ENCODE measurements around the gene VEZF1.

Gene VEZF1

DNA sequence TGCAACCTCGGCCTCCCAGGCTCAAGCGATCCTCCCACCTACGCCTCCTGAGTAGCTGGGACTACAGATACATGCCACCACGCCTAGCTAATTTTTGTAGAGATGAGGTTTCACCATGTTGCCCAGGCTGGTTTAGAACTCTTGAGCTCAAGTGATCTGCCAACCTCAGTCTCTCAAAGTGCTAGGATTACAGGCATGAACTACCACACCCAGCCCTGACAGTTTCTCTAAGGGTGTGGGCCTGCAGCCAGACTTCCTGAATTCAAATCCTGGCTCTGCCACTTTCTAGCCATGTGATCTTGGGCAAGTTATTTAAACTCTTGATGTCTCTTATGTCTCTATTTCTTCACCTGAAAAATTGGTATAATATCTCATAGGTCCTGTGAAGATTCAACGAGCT is 38.4 kb downstream of the VEZF1 start:
- DNase-seq (ENCODE audit: low read depth) = no peak

DNA sequence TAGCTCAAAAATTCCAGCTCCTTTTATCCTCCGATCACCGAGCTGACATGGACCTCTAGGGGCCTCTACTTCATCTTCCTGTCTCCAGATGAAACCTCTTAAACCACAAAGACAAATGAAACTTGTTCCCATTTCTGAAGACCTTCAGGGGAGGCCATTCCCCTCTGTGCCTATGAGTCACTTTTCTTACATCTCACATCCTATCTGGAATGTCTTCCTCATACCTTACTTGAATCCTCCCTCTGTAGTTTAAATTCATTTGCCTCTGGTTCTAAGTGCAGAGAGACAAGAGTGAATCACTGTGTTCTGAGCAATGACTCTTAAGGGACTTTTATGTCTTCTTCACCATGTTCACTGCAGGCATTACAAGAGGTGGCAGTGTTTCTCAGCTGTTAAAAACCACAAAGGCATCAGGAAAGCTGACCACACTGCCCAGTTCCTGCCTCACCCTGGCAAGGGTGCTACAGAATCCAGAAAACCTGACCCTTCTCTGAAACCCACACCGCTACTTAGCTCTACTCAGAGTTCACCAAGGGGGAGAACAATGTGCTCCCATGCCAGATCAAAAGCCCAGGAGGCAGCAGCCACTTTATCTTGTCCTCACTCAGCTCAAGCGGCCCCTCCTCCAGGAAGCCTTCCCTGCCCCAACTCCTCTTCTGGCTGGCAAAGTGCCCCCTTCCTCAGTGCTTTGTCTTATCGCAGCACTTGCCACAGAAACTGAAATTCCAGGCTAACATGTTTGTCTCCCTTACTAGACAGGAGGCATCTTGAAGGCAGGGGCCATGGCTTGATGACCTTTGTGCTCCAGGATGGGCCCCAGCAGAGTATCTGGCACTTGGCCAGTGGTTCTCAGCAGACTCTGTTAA is 39.3 kb downstream of the VEZF1 start:
- peak; percentile 99 for DNase-seq (ENCODE audit: low read depth)

DNA sequence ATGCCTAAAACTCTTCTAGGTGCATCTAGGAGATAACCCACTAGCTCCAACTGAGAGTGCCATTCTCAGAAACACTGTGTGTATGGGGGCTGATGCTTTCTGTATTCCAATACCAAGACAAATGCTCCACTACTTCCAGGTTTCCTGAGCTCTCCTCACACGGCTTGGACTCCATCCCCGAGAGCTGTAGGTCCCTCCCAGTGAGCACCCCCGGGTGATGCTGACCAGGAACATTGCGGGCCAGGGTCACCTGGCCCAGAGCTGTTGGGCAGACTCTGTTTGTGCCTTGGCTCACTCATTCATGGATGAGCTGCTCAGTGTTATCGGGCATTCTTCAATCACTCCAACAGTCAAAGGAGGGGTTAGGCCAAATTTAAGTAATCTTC is 39.9 kb downstream of the VEZF1 start:
- no peak for DNase-seq (ENCODE audit: low read depth)

DNA sequence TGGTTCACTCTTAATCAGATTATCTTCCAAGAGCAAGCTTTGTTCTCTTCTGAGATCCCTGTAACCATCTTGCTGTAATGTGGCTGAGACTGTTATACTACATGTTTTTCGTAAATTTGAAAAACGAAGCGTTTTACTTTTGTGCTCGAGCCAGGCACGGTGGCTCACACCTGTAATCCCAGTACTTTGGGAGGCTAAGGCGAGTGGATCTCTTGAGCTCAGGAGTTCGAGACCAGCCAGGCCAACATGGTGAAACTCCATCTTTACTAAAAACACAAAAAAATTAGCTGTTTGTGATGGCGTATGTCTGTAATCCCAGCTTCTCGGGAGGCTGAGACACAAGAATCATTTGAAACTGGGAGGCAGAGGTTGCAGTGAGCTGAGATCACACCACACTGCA is 40.7 kb downstream of the VEZF1 start:
- DNase-seq (ENCODE audit: low read depth) = no peak

DNA sequence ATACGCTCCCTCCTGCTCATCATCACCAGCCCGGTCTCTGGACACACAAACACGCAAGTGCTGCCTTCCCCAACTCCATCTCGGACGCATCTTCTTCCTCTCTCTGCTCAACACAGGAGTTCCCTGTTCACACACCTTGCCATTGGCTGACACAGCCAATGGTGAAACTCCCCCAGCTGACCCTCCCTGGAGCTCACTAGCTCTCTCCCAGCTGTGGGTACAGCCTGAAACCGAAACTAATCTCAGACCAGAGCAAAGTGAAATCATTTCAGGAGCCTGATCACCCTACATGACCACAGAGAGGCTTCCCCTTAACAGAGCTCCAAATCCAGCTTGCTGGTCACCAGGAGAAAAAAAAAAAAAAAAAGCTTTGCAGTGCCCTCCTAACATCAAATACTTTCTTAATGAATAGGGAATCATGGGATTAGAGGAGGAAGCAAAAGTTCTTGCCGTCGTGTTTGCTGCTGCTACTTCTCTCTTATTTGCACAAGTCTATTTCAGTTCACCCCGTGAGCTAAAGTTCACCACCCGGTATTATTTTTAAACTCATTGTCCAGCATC is 41.2 kb downstream of the VEZF1 start:
- peak; percentile 77 for DNase-seq (ENCODE audit: low read depth)

DNA sequence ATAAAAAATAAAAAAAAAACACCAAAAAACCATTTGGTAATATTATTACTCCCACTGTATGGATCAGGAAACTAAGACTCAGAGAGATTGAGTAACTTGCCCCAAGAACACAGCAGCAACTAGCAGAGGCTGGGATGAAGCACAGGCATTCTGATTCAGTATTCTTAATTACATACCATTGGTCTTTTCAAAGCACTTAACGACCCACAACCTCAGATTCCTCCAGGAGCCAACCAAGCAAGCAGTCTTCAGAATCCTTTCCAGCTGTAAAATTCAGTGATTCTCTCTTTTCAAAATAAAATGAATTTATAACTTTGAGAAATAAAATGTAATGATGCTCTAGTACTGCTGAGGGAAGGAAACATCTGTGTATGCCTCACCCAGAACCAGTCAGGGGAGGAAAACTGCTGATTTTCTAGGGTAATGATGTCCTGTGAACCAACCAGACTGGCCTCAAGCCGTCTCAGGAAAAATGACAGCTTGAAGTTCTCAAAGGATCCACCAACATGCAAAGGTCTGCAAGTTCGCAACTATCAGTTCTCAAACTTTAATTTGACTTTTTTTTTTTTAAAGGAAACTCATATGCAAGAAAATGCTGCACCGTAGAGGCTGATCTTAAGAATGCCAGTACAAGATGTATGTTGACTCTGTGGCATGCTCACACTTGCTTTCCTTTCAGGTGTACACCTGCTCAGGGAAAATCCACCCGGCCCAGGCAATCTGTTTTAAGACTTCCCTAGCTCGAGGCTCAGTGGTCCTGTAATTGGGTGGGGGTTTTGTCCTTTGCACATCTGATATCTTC is 41.9 kb downstream of the VEZF1 start:
- peak; percentile 85 for DNase-seq (ENCODE audit: low read depth)

DNA sequence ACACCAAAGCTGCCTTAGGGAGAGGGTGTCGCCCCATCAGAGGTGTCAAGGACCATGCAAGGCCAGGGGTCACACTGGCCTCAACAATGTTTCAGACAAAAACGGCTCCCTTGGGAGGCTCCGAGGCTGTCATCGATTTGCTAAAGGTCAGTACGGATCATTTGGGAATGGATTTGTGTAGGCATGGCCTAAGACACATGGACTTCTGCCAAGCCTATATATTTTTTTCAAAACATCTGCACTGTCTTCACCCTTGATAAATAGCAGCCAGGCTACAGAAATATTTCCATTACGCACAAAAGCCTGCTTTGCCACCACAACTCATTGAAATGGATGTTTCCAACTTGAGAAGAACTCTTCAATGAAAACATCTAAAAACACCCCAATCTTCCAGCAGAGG is 43.1 kb downstream of the VEZF1 start:
- DNase-seq (ENCODE audit: low read depth) = no peak

DNA sequence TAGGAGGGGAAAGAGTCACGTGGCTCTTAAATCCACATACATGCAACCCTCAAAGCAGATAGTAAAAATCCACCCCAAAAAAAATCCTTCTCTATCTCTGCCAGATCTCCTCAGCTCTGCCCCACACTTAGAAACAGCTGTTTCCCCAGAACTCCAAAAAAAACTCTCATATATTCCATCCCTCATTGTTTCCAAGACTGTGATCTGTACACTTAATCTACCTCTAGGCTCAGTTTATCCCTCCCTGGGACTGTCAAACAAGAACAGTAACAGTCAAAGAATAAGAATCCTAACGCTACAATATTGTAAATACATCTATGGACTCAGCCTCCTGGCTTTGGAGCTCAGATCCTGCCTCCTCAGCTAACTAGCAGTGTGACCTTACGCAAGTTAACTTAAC is 44.4 kb downstream of the VEZF1 start:
- no peak for DNase-seq (ENCODE audit: low read depth)

DNA sequence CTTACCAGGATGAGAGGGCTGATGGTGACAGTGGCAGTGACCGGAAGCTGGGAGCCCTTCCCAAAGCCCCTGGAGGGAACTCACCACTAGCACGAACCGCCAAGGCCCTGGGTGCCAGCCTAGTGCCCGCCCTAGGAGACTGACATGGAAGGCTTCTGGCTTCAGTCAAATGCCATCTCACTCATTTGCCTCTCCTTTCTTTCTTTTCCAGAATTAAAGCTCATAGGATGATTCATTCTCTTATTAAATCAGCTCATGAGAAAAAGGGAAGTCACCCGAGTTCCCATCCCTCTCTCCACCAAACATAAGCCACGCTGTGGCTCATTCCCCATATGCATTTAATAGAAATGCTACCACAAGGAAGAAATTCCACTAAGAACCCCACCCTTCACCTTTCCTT is 44.9 kb downstream of the VEZF1 start:
- peak; percentile 78 for DNase-seq (ENCODE audit: low read depth)

DNA sequence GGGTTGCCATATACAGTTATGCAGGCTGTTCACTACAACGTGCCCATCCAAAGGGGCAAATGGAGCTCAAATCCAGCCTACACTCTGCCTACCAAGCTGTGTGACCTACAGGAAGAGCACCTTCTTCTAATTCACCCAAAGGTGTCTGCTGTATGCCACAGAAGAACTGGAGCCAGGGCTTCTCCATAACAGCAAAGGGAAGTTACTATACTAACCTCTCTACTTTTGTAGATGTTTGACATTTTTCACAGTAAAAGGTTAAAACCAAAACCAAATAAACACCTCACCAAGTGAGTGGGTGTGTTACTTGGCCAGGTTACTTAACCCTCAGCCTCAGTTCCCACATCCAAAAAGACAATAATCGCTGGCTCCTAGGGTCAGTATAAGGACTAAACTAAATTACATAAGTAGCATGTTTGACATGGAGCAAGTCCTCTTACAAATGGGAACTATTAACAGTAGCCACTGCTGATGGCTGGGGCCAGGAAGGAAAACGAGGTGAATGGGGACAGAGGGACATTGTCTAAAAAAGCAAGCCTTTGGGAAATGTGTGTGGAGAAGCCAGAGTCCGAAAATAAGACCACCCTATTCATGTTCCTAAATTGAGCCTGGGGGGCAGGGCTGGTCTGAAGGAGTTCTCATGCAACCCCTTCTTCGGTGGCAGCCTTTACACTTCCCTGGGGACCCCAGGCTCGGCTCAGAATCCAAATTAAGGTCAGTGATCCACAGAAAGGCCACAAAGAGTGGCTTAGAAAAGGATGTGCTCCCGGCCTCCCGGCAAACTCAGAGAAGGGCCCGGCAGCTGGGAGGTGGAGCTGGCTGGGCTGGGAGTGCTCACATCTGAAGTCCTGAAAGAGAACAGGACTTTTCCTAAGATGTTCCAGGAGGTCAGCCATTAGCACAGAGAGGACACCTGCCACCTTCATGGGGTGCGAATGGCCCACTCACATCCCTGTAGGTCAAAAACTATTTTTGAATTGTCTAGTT is 46.4 kb downstream of the VEZF1 start:
- no peak for DNase-seq (ENCODE audit: low read depth)

DNA sequence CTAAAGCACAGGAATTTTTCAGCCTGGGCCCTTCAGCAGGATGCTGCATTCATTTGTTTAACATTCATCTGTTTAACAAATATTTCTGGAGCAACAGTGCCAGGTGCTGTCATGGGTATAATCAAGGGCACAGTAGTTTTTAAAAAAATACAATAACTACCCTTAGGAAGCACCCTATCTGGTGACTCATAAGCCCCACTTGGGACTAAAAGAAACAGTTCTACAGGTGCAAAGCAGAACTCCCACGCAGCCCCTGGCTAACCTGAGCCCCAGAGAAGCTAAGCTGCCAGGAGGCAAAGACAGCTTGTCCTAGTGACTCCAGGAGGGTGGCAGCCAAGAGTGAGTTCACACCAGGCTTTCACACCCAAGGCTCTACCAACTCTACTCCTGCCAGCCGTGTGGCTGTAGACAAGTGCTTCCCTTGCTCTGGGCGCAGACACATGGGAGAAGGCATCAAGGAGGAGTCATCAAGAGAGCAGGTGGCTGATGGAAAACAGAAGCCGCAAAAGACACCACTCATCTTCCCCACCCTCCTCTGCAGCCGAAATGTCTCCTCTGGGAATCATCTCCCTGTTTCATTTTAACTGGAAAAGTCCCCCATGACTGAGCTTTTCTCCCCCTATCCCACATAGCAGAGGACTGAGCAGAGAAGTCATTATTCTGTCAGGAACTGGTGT is 47.3 kb downstream of the VEZF1 start:
- DNase-seq (ENCODE audit: low read depth) = no peak

DNA sequence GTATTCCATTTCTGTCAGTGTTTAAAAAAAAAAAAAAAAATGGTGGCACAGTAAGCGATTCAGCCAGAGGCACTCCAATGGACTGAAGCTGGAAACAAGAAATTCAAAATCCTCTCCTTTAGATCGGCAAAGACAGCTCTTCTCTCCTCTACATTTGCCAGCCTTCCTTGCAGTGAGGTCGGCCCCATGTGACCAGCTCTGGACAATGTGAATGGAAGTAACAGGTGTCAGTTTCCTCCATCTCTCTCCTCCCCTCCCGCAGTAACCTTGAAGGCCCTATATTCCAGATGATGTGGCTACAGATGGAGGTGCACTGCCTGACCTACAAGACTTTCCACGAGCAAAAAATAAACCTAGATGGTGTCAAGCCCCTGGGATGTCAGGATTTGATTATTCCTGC is 47.8 kb downstream of the VEZF1 start:
- no peak for DNase-seq (ENCODE audit: low read depth)

DNA sequence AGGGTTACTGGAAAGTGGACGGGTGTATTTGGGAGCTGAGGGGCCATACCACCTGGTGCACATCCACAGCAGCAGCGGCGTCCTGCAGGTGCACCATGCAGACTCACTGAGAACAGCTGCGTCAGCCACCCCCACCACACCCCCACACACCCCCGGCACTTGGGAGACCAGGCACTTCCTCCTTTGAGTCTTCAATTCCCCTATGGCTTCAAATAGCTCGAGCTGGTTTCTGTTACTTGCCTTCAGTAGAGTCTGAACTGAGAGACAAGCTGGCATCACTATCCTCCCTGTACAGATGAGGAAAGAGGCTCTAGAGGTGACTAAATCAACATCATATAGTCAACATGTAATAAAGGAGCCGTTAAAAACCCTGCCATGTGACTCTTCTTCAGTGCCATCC is 48.3 kb downstream of the VEZF1 start:
- DNase-seq (ENCODE audit: low read depth) = no peak

DNA sequence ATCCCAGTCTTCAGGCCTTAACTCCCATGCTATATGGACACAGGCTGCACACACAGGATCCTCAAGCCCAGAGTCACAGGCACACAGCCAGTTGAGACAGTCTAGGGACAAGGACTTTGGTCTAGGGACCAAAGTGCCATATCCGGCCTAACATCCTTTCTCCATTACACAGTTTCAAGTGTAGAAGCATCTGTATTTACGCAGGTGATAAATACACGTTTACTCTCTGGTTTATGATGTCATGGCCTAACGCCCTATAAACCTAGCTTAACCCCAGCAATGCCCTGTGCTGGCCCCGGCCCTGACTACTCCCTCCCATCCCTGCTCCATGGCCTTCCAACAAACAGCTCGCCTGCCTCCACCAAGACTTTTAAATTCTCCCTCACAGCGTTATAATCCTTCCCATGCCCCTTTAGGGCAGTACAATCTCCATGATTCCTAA is 50.0 kb downstream of the VEZF1 start:
- DNase-seq (ENCODE audit: low read depth) = no peak

DNA sequence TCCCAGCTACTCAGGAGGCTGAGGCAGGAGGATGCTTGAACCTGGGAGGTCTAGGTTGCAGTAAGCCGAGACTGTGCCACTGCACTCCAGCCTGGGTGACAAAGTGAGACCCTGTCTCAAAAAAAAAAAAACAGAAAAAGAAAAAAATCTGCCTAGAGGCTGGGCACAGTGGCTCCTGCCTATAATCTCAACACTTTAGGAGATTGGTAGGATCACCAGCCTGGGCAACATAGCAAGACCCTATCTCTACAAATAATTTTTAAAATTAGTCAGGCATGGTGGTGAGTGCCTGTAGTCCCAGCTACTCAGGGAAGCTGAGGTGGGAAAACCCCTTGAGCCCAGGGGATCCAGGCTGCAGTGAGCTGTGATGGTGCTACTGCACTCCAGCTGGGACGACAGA is 50.6 kb downstream of the VEZF1 start:
- no peak for DNase-seq (ENCODE audit: low read depth)

DNA sequence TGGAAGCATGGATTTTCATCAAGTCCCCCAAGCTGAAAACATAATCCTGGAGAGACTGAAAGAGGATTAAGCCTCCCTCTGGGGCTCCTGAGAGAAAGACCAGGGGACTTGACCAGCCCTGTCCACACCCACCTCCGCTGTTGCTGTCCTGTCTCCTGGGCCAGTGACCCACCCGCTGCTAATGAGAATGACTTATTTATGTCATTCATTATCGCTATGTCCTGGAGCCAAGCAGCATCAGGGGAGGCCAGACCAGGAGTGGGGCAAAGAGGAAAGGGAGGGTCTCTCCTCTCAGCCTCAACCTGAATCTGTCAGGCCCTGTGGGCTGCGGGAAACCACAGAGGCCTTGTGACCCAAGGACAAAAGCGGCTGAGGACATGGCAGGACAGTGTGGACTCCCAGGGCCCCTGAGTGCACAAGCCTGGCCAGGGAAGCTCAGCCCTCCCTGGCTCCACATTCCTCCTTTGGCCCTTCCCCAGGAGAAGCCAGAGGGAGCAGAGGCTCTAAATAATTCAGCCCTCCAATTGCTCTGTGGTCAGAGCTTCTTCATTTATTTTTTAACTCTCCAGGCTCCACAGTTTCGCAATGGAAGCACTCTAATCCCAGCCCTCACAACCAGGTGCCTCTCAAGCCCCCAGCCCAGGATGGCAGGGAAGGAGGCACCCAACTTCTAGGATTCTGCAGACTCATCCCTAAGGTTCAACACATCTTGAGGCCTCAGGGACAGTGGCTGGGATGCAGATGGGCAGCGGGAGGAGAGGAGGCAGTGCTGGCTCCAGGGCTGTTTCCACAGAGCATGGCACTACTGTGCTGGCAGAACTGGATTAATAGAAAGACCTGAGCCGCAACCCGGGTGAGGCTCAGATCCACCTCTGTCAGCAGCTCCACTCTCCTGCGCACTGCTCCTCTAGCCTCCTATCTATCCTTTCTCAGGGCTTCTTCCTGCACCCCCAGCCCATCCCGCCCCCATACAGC is 51.9 kb downstream of the VEZF1 start:
- DNase-seq (ENCODE audit: low read depth) = peak; percentile 89

DNA sequence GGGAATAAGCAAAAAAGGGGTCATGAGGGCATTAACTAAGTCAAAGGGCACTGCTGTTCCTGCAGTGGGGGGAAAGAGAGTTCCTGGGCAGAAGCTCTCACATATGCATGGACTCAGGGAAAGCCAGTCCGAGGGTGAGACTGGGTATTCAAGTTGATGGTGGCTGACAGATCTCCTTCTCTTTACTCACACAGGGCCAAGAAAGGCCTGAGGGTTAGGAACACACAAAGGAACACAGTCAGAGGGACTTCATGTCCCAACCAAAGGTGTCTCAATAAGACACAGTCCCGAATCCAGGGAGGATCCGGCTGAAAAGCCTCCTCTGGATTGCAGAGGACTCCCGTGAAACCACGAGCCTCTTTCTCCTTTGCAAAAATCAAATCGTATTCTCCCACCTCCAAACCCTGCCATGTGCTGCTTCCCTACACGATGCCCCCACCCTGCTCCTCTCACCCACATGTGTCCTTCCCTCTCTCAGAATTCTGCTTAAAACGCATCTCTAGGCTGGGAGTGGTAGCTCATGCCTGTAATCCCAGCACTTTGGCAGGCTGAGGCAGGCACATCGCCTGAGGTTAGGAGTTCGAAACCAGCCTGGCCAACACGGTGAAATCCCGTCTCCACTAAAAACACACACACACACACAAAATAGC is 56.4 kb downstream of the VEZF1 start:
- no peak for DNase-seq (ENCODE audit: low read depth)

DNA sequence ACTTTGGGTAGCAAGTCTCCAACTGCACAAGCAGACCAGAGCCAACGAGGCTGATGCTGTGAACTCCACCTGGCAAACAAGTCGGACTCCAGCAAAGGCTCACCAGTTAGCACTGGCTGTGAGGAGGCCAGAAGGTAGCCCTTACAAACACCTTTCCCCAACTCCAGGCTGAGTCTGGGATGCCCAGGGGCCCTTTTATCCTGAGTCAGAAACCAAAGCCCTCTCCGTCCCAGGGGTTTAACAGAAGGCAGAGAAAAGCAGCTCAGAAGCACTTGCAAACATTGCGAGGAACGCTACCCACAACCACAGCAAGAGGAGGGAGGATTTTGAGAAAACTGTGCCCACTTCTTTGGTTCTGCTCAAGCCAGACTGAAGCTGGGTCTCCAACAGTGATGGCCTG is 57.8 kb downstream of the VEZF1 start:
- DNase-seq (ENCODE audit: low read depth) = no peak

DNA sequence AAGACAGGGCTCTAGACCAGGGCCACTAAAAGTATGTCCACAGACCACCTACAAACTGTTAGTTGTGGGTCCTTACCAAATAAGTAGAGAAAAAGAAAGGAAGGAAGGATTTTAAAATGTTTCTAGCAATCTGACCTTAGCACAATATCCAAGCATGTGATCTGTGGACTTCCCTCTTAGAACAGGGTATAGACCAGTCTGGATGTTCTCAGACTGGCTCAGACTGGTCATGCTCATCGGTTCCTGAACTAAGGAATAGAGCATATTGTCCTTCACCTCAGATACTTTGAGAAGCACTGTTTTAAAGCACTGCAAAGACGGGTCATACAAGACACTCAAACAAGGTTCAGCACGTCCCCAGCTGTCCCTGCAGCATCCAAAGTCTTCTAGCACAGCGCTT is 58.7 kb downstream of the VEZF1 start:
- no peak for DNase-seq (ENCODE audit: low read depth)

DNA sequence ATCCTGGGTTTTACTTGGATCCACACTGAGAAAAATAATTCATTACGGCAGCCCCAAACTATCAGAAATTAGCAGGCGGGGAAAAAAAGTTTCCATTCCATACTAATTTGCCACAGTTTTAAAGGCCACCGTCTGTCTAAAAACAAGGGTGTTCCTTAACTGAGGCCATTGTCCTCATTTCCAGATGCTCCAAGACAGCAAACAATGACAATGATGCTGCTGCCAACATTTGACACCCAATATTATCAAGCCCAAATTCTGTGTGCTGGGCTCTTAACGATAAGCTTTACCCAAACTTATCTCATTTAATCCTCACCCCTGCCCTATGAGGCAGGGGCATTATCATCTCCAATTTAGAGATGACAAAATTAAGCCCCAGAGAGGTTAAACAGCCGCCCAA is 59.1 kb downstream of the VEZF1 start:
- DNase-seq (ENCODE audit: low read depth) = no peak

Measured in EH (cell line).